HPDE6-E6E7 (cell line): ENCODE results near the gene COX7A2L.

ENCODE experiments used
- DNase-seq: peaks from one replicate; pipeline ENCODE4 v3.0.0; 2011; ENCODE audit warnings: missing footprints; ENCODE audit errors: extremely low spot score

COX7A2L gene

GRCh38 chr2:42317945-42318344 is 43.1 kb downstream of the COX7A2L start:
- no peak for DNase-seq

- no peak for DNase-seq
Measured at GRCh38 chr2:42317486-42317885, 43.5 kb downstream of the COX7A2L start.

GRCh38 chr2:42316910-42317309 is 44.1 kb downstream of the COX7A2L start:
- DNase-seq, result no peak

GRCh38 chr2:42315844-42316470 is 45.1 kb downstream of the COX7A2L start:
- DNase-seq, result no peak

- DNase-seq, result peak; percentile 54
Measured at GRCh38 chr2:42314892-42315468, 46.0 kb downstream of the COX7A2L start.

GRCh38 chr2:42312106-42312505 is 48.9 kb downstream of the COX7A2L start:
- DNase-seq, result no peak

- no peak for DNase-seq
Measured at GRCh38 chr2:42310007-42310515, 51.0 kb downstream of the COX7A2L start.

- no peak for DNase-seq
Measured at GRCh38 chr2:42309366-42309765, 51.7 kb downstream of the COX7A2L start.

- no peak for DNase-seq
Measured at GRCh38 chr2:42307180-42307579, 53.8 kb downstream of the COX7A2L start.

- no peak for DNase-seq
Measured at GRCh38 chr2:42304059-42304713, 56.8 kb downstream of the COX7A2L start.

- no peak for DNase-seq
Measured at GRCh38 chr2:42303252-42303651, 57.8 kb downstream of the COX7A2L start.

GRCh38 chr2:42300527-42300926 is 60.5 kb downstream of the COX7A2L start:
- DNase-seq, result no peak
